Measurements from ENCODE around the gene GJD2. TPM values are rescaled to one million over a fixed set of nuclear protein-coding genes. Genes with fewer than 3 reads are reported as not detected.

GJD2 gene
- total and polyA plus RNA-seq, 3 donors from 2014 or later, result 0.11 to 0.16 TPM; not detected in 1

GRCh38 chr15:34716111-34716510, 38.7 kb downstream of the GJD2 start:
- peak; percentile 27 for DNase-seq
- intact Hi-C loops (cut with DNase I; ENCODE audit: low total_unique reads), result no loop called here
- Histone ChIP-seq H3K27ac (no peak overlapping the region), H3K27me3 (no peaks in the 10 kb centered on the region), H3K9me3 (no peaks in the 10 kb centered on the region), H3K4me3 (no peak overlapping the region), H3K4me1 (peaks cover 4% of the 10 kb centered on the region), H3K36me3 (ENCODE audit: low read depth, missing control alignments) (no peaks in the 10 kb centered on the region)
- TF ChIP-seq POLR2A (IDR thresholded peaks at IDR 0.05) (no peak), CTCF (IDR thresholded peaks at IDR 0.05) (no peak)
- 52 to 59% methylated on average over 9 of the region's 9 CpGs for WGBS, 2 donors

- Histone ChIP-seq H3K27me3 (no peaks in the 10 kb centered on the region), H3K36me3 (ENCODE audit: low read depth, missing control alignments) (no peaks in the 10 kb centered on the region), H3K27ac (no peak overlapping the region), H3K9me3 (no peaks in the 10 kb centered on the region), H3K4me1 (peaks cover 4% of the 10 kb centered on the region), H3K4me3 (no peak overlapping the region)
- 85 to 86% methylated on average over 5 of the region's 5 CpGs for WGBS, 2 donors
- TF ChIP-seq CTCF (IDR thresholded peaks at IDR 0.05), result no peak
- no peak for TF ChIP-seq POLR2A (IDR thresholded peaks at IDR 0.05)
- intact Hi-C loops (cut with DNase I; ENCODE audit: low total_unique reads), result no loop called here
- DNase-seq, result no peak
These were observed 40.2 kb downstream of the GJD2 start for GRCh38 chr15:34714476-34715121.

- Histone ChIP-seq H3K4me1 (peaks cover 4% of the 10 kb centered on the region), H3K4me3 (no peak overlapping the region), H3K27ac (no peak overlapping the region), H3K9me3 (no peaks in the 10 kb centered on the region), H3K27me3 (no peaks in the 10 kb centered on the region), H3K36me3 (ENCODE audit: low read depth, missing control alignments) (no peaks in the 10 kb centered on the region)
- DNase-seq, result no peak
- intact Hi-C loops (cut with DNase I; ENCODE audit: low total_unique reads), result no loop called here
- no peak for TF ChIP-seq CTCF (IDR thresholded peaks at IDR 0.05)
- no peak for TF ChIP-seq POLR2A (IDR thresholded peaks at IDR 0.05)
- 78 to 79% methylated on average over 1 of the region's 1 CpG for WGBS, 2 donors
These were observed 41.2 kb downstream of the GJD2 start for GRCh38 chr15:34713635-34714034.

- Histone ChIP-seq H3K27ac (no peak overlapping the region), H3K36me3 (ENCODE audit: low read depth, missing control alignments) (no peaks in the 10 kb centered on the region), H3K9me3 (no peaks in the 10 kb centered on the region), H3K4me3 (no peak overlapping the region), H3K27me3 (no peaks in the 10 kb centered on the region), H3K4me1 (peaks cover 4% of the 10 kb centered on the region)
- intact Hi-C loops (cut with DNase I; ENCODE audit: low total_unique reads), result no loop called here
- no peak for DNase-seq
- TF ChIP-seq CTCF (IDR thresholded peaks at IDR 0.05) (no peak), POLR2A (IDR thresholded peaks at IDR 0.05) (no peak)
- WGBS, 2 donors, result 85 to 89% methylated on average over 7 of the region's 7 CpGs
These were observed 44.9 kb downstream of the GJD2 start for GRCh38 chr15:34709866-34710265.

GRCh38 chr15:34708422-34708821, 46.4 kb downstream of the GJD2 start:
- H3K27ac ChIP-seq, result no peak overlapping the region
- no peaks in the 10 kb centered on the region for H3K9me3 ChIP-seq
- 59 to 68% methylated on average over 5 of the region's 5 CpGs for WGBS, 2 donors
- intact Hi-C loops (cut with DNase I; ENCODE audit: low total_unique reads), result no loop called here
- TF ChIP-seq POLR2A (IDR thresholded peaks at IDR 0.05) (no peak), CTCF (IDR thresholded peaks at IDR 0.05) (peak; percentile 30 to 58 (median 53))
- peaks cover 4% of the 10 kb centered on the region for H3K4me1 ChIP-seq
- no peak overlapping the region for H3K4me3 ChIP-seq
- no peaks in the 10 kb centered on the region for H3K27me3 ChIP-seq
- DNase-seq, result peak; percentile 54
- no peaks in the 10 kb centered on the region for H3K36me3 ChIP-seq (ENCODE audit: low read depth, missing control alignments)
